GM19025 (cell line): ENCODE results near the gene NEUROD2.

Experiments
- ATAC-seq: cut with Tn5 transposase; IDR thresholded peaks from one replicate; pipeline ENCODE4 v1.9.1; 2021; ENCODE audit warnings: mild to moderate bottlenecking, low read depth, moderate library complexity; ENCODE audit not compliant: unreplicated experiment

The NEUROD2 gene

GRCh38 chr17:39636587-39636926, 28.8 kb upstream of the NEUROD2 start:
- ATAC-seq = peak; percentile 8

- no peak for ATAC-seq
Observed at GRCh38 chr17:39635614-39636176, 28.0 kb upstream of the NEUROD2 start.

GRCh38 chr17:39634384-39634871, 26.7 kb upstream of the NEUROD2 start:
- ATAC-seq = no peak

- no peak for ATAC-seq
Observed at GRCh38 chr17:39633570-39634183, 26.0 kb upstream of the NEUROD2 start.

- ATAC-seq = no peak
Observed at GRCh38 chr17:39632153-39632941, 24.6 kb upstream of the NEUROD2 start.

- ATAC-seq = no peak
Observed at GRCh38 chr17:39631403-39631802, 23.7 kb upstream of the NEUROD2 start.

GRCh38 chr17:39629898-39630297, 22.2 kb upstream of the NEUROD2 start:
- no peak for ATAC-seq

- ATAC-seq = no peak
Observed at GRCh38 chr17:39629494-39629880, 21.8 kb upstream of the NEUROD2 start.

GRCh38 chr17:39628655-39629493, 21.2 kb upstream of the NEUROD2 start:
- ATAC-seq = no peak

- no peak for ATAC-seq
Observed at GRCh38 chr17:39627712-39628516, 20.2 kb upstream of the NEUROD2 start.

GRCh38 chr17:39627047-39627711, 19.5 kb upstream of the NEUROD2 start:
- no peak for ATAC-seq

- no peak for ATAC-seq
Observed at GRCh38 chr17:39626171-39627046, 18.7 kb upstream of the NEUROD2 start, which contains the start of gene PPP1R1B. Gene PPP1R1B, plus strand, starts transcription at chr17:39626952. Its CDS starts 441 bp downstream, at chr17:39627393.

GRCh38 chr17:39625198-39625785, 17.6 kb upstream of the NEUROD2 start:
- no peak for ATAC-seq

GRCh38 chr17:39624313-39624712, 16.6 kb upstream of the NEUROD2 start:
- no peak for ATAC-seq

- peak; percentile 44 for ATAC-seq
Observed at GRCh38 chr17:39623356-39623950, 15.7 kb upstream of the NEUROD2 start.

GRCh38 chr17:39622380-39623006, 14.8 kb upstream of the NEUROD2 start:
- no peak for ATAC-seq
